Activated T-helper 1 cell treated with anti-CD3 and anti-CD28 coated beads, Interleukin-12 subunit alpha, Interleukin-12 subunit beta, Interleukin-2, Interleukin-4 antibody, amounts not matched to agents 30 ng/mL and 10 ng/mL and 1 ng/mL, durations not matched to agents 14 hours and 24 hours and 36 hours (primary cell): ENCODE measurements around the gene SOX18. TPM values are rescaled to one million over a fixed set of nuclear protein-coding genes. Genes with fewer than 3 reads are reported as not detected.

Experiments
- DNase-seq: peaks from one replicate; pipeline ENCODE4 v3.0.0; 2021; ENCODE audit warnings: low spot score
- H3K27ac Mint-ChIP-seq: one replicate; pipeline ENCODE4 v1.8.0; 2021; ENCODE audit warnings: mild to moderate bottlenecking, mixed read lengths
- H3K27me3 Mint-ChIP-seq: one replicate; pipeline ENCODE4 v1.8.0; 2022; ENCODE audit warnings: mild to moderate bottlenecking, moderate library complexity, mixed read lengths; ENCODE audit not compliant: insufficient read depth
- H3K36me3 Mint-ChIP-seq: one replicate; pipeline ENCODE4 v1.8.0; 2021; ENCODE audit warnings: low read depth, mixed read lengths
- H3K4me1 Mint-ChIP-seq: one replicate; pipeline ENCODE4 v1.8.0; 2021; ENCODE audit warnings: low read depth, mixed read lengths
- H3K4me3 Mint-ChIP-seq: one replicate; pipeline ENCODE4 v1.8.0; 2021; ENCODE audit warnings: mild to moderate bottlenecking, moderate library complexity, mixed read lengths
- H3K9me3 Mint-ChIP-seq: one replicate; pipeline ENCODE4 v1.8.0; 2021; ENCODE audit warnings: mixed read lengths
- intact Hi-C: fragments of 100-400 bp; cut with micrococcal nuclease; formaldehyde crosslinking; loops from one replicate; pipeline ENCODE4 v1.15.1; 2024
- total RNA-seq: library from RNA; stranded (reverse); gene quantifications from 2 replicates; pipeline ENCODE4 v1.2.3, GENCODE V29; 2022

Gene SOX18
- total RNA-seq, 1 donor from 2014 or later = 1.3 TPM

DNA sequence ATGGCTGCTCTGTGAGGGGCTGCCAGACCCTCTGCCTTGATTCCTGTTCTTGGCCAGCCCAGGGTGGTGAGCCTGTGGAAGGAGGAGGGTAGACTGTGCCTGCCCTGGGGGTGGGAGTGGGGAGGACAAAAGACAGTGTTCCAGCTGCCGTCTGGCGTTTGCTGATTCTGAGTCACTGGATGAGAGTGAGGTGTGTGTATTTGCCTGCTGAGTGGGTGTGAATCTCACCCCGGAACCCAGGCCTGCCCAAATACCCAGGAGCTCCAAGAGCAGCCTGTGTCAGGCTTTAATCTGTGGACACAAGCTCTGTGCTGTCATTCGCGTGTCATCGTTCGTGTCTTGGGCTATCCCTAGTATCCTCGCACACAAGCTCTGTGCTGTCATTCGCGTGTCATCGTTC lies 37.4 kb upstream of the SOX18 start:
- intact Hi-C loops = no loop called here
- H3K9me3 Mint-ChIP-seq = peaks cover 3% of the 10 kb centered on the region
- no peaks in the 10 kb centered on the region for H3K36me3 Mint-ChIP-seq
- no peak overlapping the region for H3K4me3 Mint-ChIP-seq
- no peak for DNase-seq
- H3K27ac Mint-ChIP-seq = no peak overlapping the region
- H3K27me3 Mint-ChIP-seq = peaks cover 29% of the 10 kb centered on the region
- peaks cover 12% of the 10 kb centered on the region for H3K4me1 Mint-ChIP-seq

DNA sequence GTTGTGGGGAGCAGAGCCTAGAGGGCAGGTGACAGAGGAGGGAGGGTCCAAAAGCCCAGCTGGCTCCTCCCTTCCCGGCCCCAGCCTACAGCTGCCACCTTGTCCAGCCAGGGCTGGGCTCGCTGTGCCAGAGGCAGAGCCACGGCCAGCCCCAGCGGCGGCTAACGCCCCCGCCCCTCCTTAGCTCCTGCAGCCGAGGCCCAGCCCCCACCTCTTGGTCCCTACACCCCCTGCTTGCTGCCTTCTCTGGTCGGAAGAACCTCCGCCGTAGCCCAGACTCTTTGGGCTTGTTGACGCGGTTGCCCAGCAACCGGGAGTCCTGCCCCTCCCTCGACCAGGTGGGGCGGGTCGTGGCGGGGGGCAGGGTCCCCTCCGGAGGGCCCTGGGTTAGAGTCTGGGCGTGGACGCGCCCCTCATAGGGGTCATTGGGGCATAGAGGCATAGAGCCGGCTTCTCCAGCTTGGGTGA lies 35.3 kb upstream of the SOX18 start:
- intact Hi-C loops = no loop called here
- DNase-seq = no peak
- H3K27ac Mint-ChIP-seq = peak overlapping the region; percentile 67
- H3K4me3 Mint-ChIP-seq = peak overlapping the region; percentile 81
- peaks cover 15% of the 10 kb centered on the region for H3K4me1 Mint-ChIP-seq
- H3K36me3 Mint-ChIP-seq = no peaks in the 10 kb centered on the region
- peaks cover 3% of the 10 kb centered on the region for H3K9me3 Mint-ChIP-seq
- H3K27me3 Mint-ChIP-seq = peaks cover 29% of the 10 kb centered on the region

DNA sequence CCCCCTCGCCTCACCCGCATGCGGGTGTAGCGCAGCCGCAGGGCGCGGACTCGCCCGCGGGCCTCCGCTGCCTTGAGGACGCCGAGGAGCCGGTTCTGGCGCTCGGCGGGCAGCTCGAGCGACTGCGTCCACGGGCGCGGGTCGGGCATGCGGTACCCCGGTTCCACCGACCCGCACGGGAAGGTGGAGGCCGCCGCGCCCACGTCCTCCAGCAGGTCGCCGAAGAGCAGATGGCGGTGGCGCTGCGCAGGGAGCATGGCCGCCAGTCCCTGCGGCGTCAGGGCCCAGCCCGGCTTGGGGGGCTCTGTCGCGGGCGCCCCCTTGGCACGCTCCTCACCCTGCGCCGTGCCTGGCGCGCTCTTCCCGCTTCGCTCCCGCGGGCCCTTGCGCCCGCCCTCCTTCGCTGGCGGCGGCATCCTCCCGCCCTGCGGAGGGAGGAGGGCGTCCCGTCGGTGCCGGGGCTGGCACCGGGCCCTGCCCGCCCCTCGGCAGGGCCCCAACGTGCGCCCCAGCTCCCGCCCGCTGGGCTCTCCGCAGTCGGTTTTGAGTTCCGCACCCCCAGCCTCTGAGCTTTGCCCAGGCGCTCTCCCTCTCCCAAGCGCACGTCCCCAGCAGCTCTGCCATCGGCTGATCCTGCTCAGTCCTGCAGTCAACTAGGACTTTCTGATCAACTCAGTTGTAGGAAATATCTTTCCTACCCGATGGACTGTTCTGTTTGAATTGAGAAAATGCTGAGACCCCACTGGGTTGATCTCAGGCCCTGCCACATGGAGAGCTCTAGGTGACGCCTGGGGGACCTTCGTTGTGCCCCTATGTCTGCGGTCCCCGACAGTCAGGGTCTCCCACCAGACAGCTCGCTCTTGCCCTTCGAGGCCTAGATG lies 34.6 kb upstream of the SOX18 start, which contains the start of gene LKAAEAR1:
LKAAEAR1 (minus strand) TSS at position 595 of the 881 bp plus-strand sequence; CDS start at position 416, 179 bp downstream.
- DNase-seq = no peak
- Mint-ChIP-seq H3K9me3 (peaks cover 3% of the 10 kb centered on the region), H3K36me3 (no peaks in the 10 kb centered on the region), H3K27ac (peak within 1 kb of the TSS; percentile 67), H3K27me3 (peaks cover 29% of the 10 kb centered on the region), H3K4me1 (peaks cover 17% of the 10 kb centered on the region), H3K4me3 (peak within 1 kb of the TSS; percentile 81)
- intact Hi-C loops = loop anchor here (1.0 kb wide), 1 partner anchor 36 kb away; no protein-coding TSS in a partner anchor

DNA sequence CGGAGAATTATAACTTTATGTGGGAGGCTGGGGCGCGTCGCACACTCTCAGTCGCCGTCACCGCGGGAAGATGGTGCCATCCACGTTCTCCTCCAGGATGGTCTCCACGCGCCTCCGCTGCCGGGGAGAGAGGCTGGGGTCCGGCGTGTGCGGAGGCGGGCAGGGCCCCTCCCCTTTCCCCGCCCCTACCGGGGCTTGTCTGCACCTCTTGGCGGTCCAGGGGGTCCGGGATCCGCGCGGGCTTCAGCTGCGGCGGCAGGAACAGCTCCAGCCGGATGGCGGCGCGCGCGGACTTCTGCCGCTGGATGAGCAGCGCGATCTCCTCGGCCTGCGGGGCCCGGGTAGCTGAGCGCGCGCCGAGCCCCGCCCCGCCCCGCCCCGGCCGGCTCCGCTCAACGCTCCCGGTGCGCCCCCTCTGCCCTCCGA lies 34.0 kb upstream of the SOX18 start:
- no peaks in the 10 kb centered on the region for H3K36me3 Mint-ChIP-seq
- peak; percentile 67 for DNase-seq
- peaks cover 29% of the 10 kb centered on the region for H3K27me3 Mint-ChIP-seq
- peak overlapping the region; percentile 72 for H3K4me3 Mint-ChIP-seq
- H3K4me1 Mint-ChIP-seq = peaks cover 19% of the 10 kb centered on the region
- peaks cover 3% of the 10 kb centered on the region for H3K9me3 Mint-ChIP-seq
- intact Hi-C loops = loop anchor here (1.0 kb wide), 1 partner anchor 37 kb away; no protein-coding TSS in a partner anchor
- peak overlapping the region; percentile 55 for H3K27ac Mint-ChIP-seq

DNA sequence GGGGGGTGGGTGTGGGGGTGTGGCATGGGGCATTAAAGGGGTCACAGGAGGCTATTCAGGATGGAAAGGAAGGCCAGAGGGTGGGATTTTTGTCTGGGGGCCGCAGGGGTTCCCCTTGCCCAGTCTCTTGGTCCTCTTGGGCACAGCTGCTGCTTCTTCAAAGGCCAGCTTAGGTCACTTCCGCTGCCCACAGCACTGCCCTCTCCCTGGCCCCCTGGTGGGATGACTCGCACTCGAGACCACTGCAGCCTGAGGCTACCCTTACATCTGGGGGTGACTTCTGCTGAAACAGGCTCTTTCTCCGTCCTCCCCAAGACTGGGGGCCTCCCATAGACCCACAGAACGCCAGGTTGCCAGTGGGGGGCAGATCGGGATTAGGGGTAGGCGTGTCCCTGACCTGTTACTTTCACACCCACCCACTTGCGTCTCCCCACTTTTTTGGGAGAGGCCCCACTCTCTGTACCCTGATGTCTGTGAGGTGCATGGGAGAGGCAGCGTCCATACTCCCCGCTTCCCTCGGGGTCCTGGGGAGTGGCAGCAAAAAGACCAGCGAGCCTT lies 33.5 kb upstream of the SOX18 start:
- H3K27me3 Mint-ChIP-seq = peaks cover 24% of the 10 kb centered on the region
- intact Hi-C loops = loop anchor here (1.0 kb wide), 1 partner anchor 37 kb away; no protein-coding TSS in a partner anchor
- H3K4me1 Mint-ChIP-seq = peaks cover 21% of the 10 kb centered on the region
- peaks cover 1% of the 10 kb centered on the region for H3K36me3 Mint-ChIP-seq
- H3K27ac Mint-ChIP-seq = peak overlapping the region; percentile 55
- no peak for DNase-seq
- peak overlapping the region; percentile 72 for H3K4me3 Mint-ChIP-seq
- H3K9me3 Mint-ChIP-seq = peaks cover 3% of the 10 kb centered on the region

DNA sequence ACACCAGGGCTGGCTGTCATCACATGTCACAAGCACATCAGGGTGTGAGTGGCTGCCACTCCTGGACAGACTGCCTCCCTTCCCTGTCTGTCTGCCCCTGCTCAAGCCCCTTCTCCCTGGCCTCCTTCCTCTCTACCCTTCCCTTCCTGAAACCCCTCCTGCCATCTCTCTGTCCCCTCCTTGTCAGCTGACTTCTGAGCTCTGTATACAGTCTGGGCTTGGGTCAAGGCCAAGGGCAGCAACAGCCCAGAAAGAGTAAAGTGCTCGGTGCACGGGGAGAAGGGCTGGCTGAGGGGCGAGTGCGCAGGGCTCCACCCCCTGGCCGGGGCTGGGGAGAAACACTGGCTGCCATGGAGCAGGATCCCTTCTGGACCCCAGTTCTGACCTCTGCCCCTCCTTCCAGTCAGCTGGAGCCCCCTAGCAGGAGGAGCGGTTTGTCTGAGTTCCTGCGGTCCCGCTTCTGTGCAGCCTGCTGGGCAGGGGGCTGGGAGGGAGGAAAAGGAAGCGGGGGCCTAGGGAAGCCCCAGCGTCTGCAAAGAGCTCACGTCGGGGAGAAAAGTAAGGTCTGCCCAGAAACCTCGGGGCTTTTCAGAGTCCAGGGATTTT lies 32.8 kb upstream of the SOX18 start:
- Mint-ChIP-seq H3K9me3 (no peaks in the 10 kb centered on the region), H3K36me3 (peaks cover 2% of the 10 kb centered on the region), H3K27ac (peak overlapping the region; percentile 44), H3K4me3 (peak overlapping the region; percentile 65), H3K4me1 (peaks cover 24% of the 10 kb centered on the region), H3K27me3 (peaks cover 24% of the 10 kb centered on the region)
- intact Hi-C loops = no loop called here
- no peak for DNase-seq

DNA sequence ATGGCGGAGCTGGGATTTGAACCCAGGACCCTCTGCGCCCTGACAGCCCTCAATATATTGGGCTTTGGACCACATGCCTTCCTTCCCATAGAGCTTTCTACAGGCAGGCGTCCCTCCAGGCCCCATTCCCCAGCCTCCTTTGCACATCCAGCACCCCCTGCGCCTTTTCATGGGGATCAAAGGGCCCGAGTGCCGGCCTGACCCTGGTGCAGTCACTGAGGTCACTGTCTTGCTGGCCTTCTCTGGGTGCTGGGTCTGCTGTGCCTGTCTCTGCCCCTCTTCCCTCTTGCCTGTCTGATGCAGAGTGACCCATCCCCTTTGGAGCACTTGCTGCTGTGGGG lies 32.2 kb upstream of the SOX18 start:
- peaks cover 2% of the 10 kb centered on the region for H3K36me3 Mint-ChIP-seq
- H3K4me1 Mint-ChIP-seq = peaks cover 24% of the 10 kb centered on the region
- DNase-seq = no peak
- intact Hi-C loops = no loop called here
- peaks cover 24% of the 10 kb centered on the region for H3K27me3 Mint-ChIP-seq
- H3K4me3 Mint-ChIP-seq = peak overlapping the region; percentile 65
- H3K27ac Mint-ChIP-seq = peak overlapping the region; percentile 72
- H3K9me3 Mint-ChIP-seq = no peaks in the 10 kb centered on the region

DNA sequence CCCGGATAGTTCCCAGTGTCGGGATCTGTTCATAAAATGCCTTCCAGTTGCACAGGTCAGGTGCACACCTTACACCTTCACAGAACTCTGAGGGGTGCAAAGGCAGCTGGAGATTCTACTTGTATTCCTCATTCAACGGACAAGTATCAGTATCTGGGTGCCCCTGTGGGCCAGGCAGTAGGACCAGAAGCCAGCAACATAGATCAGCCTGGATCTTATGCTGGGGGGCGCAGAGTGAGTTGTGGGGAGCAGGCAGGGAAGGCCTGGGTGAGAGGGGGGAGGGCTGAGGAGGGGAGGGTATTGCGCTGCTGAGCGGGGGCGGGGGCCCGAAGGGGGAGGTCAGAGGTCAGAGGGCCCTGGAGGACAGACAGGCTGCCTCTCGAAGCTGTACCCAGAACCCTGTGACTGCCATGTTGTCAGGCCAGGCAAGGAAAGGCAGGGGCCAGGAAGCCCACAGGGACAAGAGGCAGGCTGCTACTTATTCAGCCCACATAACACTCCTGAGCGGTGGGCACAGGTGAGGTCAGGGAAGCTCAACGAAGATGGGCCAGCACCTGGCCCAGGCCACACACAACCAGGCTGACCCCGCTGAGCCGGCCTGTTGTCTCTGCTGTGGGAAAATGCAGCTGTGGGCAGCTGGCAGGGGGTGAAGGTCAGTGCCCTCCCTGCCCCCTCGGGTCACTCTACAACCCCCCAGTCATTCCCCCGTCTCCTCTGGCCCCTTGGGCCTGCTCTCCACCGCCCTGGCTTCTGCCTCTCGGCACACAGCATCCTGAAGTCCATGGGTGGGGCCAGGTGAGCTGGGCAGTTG lies 31.6 kb upstream of the SOX18 start:
- DNase-seq = no peak
- peak overlapping the region; percentile 48 for H3K27ac Mint-ChIP-seq

DNA sequence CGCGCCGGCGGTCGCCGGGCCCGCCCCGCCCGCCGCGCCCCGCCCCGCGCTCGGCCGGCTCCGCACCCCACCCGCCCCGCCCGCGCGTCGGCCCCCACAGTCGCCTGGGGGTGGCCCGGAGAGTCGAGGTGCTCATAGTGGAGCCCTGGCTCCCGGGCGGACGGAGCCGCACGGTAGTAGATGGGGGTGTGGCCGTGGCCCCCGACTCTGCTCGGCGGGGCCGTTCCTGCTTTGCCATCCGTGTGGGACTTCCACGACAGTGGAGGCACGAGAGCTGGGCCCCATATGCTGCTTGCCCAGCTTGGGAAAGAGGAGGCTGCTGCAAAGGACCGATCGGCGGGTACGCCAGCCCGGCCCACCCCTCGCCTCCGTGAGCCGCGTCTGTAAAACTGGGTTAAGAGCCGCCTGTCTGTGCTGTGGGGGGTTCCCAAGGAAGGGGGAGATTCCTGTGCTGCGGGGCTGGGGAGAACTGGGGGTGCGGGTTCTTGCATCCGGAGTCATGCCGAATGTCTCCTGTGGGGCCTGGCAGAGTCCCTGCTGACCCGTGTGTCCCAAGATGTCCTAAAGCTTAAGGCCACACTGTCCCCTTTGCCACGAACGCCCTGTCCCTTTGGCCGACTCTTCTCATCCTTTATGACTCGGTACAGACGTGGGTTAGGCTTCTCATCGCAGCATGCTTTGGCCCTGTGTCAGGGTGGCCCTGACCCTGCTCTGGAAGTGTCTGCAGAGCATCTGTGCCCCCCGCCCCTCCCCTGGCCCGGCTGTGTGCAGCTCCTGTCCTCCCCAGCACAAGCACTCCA lies 30.8 kb upstream of the SOX18 start, which contains the start of gene OPRL1:
OPRL1 (plus strand) TSS at position 70 of the 800 bp plus-strand sequence. CDS start 12,639 bp downstream, outside the sequence.
- Mint-ChIP-seq H3K4me1 (peaks cover 24% of the 10 kb centered on the region), H3K36me3 (peaks cover 7% of the 10 kb centered on the region), H3K27me3 (peaks cover 13% of the 10 kb centered on the region), H3K27ac (peak within 1 kb of the TSS; percentile 83), H3K9me3 (no peaks in the 10 kb centered on the region), H3K4me3 (peak within 1 kb of the TSS; percentile 93)
- no peak for DNase-seq
- intact Hi-C loops = no loop called here

More for the DNA sequence above, 31.6 kb upstream of the SOX18 start:
- Mint-ChIP-seq H3K9me3 (no peaks in the 10 kb centered on the region), H3K4me1 (peaks cover 24% of the 10 kb centered on the region), H3K4me3 (peak overlapping the region; percentile 72), H3K27me3 (peaks cover 21% of the 10 kb centered on the region), H3K36me3 (peaks cover 3% of the 10 kb centered on the region)
- intact Hi-C loops = no loop called here

DNA sequence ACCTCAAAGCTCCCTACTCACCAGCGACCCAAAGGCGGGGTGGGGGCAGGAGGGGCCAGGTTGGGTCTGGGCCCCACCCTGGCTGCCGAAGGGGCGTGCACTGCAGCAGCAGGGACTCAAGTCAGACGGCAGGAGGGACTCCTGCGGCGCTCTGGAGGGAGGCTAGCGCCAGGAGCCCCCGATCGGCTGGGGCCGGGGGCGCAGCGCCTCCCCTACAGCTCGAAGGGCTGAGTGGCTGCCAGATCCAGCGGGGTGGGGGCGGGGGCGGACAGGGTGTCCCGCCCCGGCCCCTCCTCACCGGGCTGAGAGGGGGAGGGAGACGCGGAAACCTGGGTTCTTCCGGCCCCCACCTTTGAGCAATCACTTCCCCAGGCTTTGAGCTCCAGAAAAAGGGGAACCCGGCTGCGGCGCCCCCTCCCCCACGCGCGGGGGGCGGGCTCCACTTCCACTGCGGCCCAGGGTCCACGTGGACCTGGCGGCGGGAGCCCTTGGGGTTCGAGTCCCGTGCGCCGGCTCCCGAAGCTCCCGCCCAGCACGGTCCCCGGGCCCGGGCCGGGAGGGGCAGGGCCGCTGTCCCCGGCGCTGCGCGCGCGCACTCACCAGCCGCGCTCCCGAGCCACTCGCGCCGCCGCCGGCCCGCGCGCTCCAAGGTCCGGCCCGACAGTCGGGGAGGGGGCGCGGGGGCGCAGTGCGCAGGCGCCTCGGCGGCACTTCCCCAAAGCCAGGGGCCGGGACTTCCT lies 30.0 kb upstream of the SOX18 start, which contains the start of gene RGS19:
RGS19 (minus strand) TSS at position 246 of the 740 bp plus-strand sequence. CDS start 2,632 bp downstream, outside the sequence.
- Mint-ChIP-seq H3K27me3 (peaks cover 8% of the 10 kb centered on the region), H3K9me3 (no peaks in the 10 kb centered on the region), H3K4me1 (peaks cover 24% of the 10 kb centered on the region), H3K36me3 (peaks cover 8% of the 10 kb centered on the region), H3K27ac (peak within 1 kb of the TSS; percentile 83), H3K4me3 (peak within 1 kb of the TSS; percentile 93)
- intact Hi-C loops = loop anchor here (1.0 to 5.0 kb wide), 7 partner anchors 16 to 862 kb away; partner anchors contain the start of genes C20orf204, DNAJC5, PCMTD2 and RTEL1
- DNase-seq = peak; percentile 75

DNA sequence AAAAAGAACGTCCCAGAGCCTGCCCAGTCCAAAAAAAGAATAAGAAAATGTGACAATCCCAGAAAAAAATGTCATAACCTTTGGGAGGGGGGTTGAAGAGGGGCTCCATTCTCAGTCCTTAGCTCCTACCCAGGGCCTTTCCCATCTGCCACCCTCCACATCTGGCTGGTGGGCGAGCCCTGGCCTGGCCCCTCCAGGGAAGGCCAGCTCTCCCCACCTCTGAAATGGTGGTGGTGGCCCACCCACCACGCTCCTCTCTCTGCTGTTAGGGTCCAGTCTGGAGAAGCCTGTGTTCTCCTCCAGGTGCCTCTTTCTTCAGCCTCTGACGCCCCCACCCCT lies 29.5 kb upstream of the SOX18 start:
- H3K9me3 Mint-ChIP-seq = no peaks in the 10 kb centered on the region
- no peak for DNase-seq
- peak overlapping the region; percentile 93 for H3K4me3 Mint-ChIP-seq
- peaks cover 20% of the 10 kb centered on the region for H3K4me1 Mint-ChIP-seq
- intact Hi-C loops = loop anchor here (1.0 to 5.0 kb wide), 7 partner anchors 16 to 862 kb away; partner anchors contain the start of genes C20orf204, DNAJC5, PCMTD2 and RTEL1
- peak overlapping the region; percentile 83 for H3K27ac Mint-ChIP-seq
- peaks cover 8% of the 10 kb centered on the region for H3K36me3 Mint-ChIP-seq
- H3K27me3 Mint-ChIP-seq = peaks cover 4% of the 10 kb centered on the region
